Measurements from ENCODE around the gene NFS1. TPM values are rescaled to one million over a fixed set of nuclear protein-coding genes. Genes with fewer than 3 reads are reported as not detected.
"Not testable (repeated sequence)": the region's sequence is repeated elsewhere in the genome, so short reads cannot be mapped to it uniquely, and the experiment has no call there.

The NFS1 gene
- total RNA-seq, 2 donors from 2014 or later: 17.0 to 30.9 TPM

- Histone ChIP-seq H3K4me1 (ENCODE audit: control insufficient read depth, insufficient read depth, low read length) (no peaks in the 10 kb centered on the region), H3K9me3 (ENCODE audit: control insufficient read depth, low read length) (no peaks in the 10 kb centered on the region), H3K9ac (ENCODE audit: extremely low read depth, low read length, poor library complexity, severe bottlenecking) (no peak overlapping the region), H3K36me3 (ENCODE audit: control insufficient read depth, insufficient read depth, low read length) (peaks cover 95% of the 10 kb centered on the region), H3K4me3 (ENCODE audit: low read length) (no peak overlapping the region), H3K27ac (ENCODE audit: low read depth, low read length) (no peak overlapping the region), H3K27me3 (ENCODE audit: control insufficient read depth, insufficient read depth, low read length, poor library complexity, severe bottlenecking) (no peaks in the 10 kb centered on the region)
- Mint-ChIP-seq H3K4me3 (no peak overlapping the region), H3K4me1 (no peaks in the 10 kb centered on the region), H3K9me3 (no peaks in the 10 kb centered on the region), H3K27ac (no peak overlapping the region), H3K27me3 (ENCODE audit: insufficient read depth) (no peaks in the 10 kb centered on the region), H3K36me3 (ENCODE audit: low read depth) (peaks cover 84% of the 10 kb centered on the region)
- peak; percentile 21 for DNase-seq
- TF ChIP-seq CTCF (conservative IDR thresholded peaks at IDR 0.05): no peak
- WGBS, 2 experiments (ENCODE audit: insufficient coverage in 1 of 2, insufficient read length in 1 of 2): 95 to 100% methylated on average over 4 to 13 of the region's 13 CpGs
Observed at GRCh38 chr20:35724321-35725230, 25.4 kb upstream of the NFS1 start.

GRCh38 chr20:35723652-35724320 lies 24.6 kb upstream of the NFS1 start:
- peaks cover 84% of the 10 kb centered on the region for H3K36me3 Mint-ChIP-seq (ENCODE audit: low read depth)
- H3K27ac Mint-ChIP-seq: not testable (repeated sequence)

GRCh38 chr20:35723275-35723639 lies 24.1 kb upstream of the NFS1 start:
- peaks cover 95% of the 10 kb centered on the region for H3K36me3 ChIP-seq (ENCODE audit: control insufficient read depth, insufficient read depth, low read length)
- H3K27me3 ChIP-seq (ENCODE audit: control insufficient read depth, insufficient read depth, low read length, poor library complexity, severe bottlenecking); H3K27ac ChIP-seq (ENCODE audit: low read depth, low read length); H3K9me3 Mint-ChIP-seq; H3K27me3 Mint-ChIP-seq (ENCODE audit: insufficient read depth); H3K9ac ChIP-seq (ENCODE audit: extremely low read depth, low read length, poor library complexity, severe bottlenecking); H3K4me1 ChIP-seq (ENCODE audit: control insufficient read depth, insufficient read depth, low read length); H3K4me3 Mint-ChIP-seq; H3K4me1 Mint-ChIP-seq; H3K4me3 ChIP-seq (ENCODE audit: low read length); H3K9me3 ChIP-seq (ENCODE audit: control insufficient read depth, low read length): not testable (repeated sequence)
- DNase-seq: peak; percentile 32
- WGBS, 2 experiments (ENCODE audit: insufficient coverage in 1 of 2, insufficient read length in 1 of 2): 96 to 98% methylated on average over 4 of the region's 4 CpGs
- H3K36me3 Mint-ChIP-seq (ENCODE audit: low read depth): peaks cover 82% of the 10 kb centered on the region
- H3K27ac Mint-ChIP-seq: peak overlapping the region; percentile 31

More at GRCh38 chr20:35723652-35724320, 24.6 kb upstream of the NFS1 start:
- H3K4me1 Mint-ChIP-seq; H3K27me3 ChIP-seq (ENCODE audit: control insufficient read depth, insufficient read depth, low read length, poor library complexity, severe bottlenecking); H3K4me3 ChIP-seq (ENCODE audit: low read length); H3K4me1 ChIP-seq (ENCODE audit: control insufficient read depth, insufficient read depth, low read length); H3K9ac ChIP-seq (ENCODE audit: extremely low read depth, low read length, poor library complexity, severe bottlenecking); H3K27me3 Mint-ChIP-seq (ENCODE audit: insufficient read depth); H3K4me3 Mint-ChIP-seq; H3K27ac ChIP-seq (ENCODE audit: low read depth, low read length); H3K9me3 Mint-ChIP-seq; H3K9me3 ChIP-seq (ENCODE audit: control insufficient read depth, low read length): not testable (repeated sequence)
- peak; percentile 41 for DNase-seq
- 84 to 97% methylated on average over 10 to 12 of the region's 12 CpGs for WGBS, 2 experiments (ENCODE audit: insufficient coverage in 1 of 2, insufficient read length in 1 of 2)
- peaks cover 95% of the 10 kb centered on the region for H3K36me3 ChIP-seq (ENCODE audit: control insufficient read depth, insufficient read depth, low read length)

GRCh38 chr20:35721621-35722020 lies 22.5 kb upstream of the NFS1 start:
- TF ChIP-seq CTCF (conservative IDR thresholded peaks at IDR 0.05): no peak
- Mint-ChIP-seq H3K36me3 (ENCODE audit: low read depth) (peaks cover 82% of the 10 kb centered on the region), H3K27ac (peak overlapping the region; percentile 66), H3K4me1 (no peaks in the 10 kb centered on the region), H3K27me3 (ENCODE audit: insufficient read depth) (no peaks in the 10 kb centered on the region), H3K9me3 (no peaks in the 10 kb centered on the region), H3K4me3 (no peak overlapping the region)
- no peaks in the 10 kb centered on the region for H3K9me3 ChIP-seq (ENCODE audit: control insufficient read depth, low read length)
- H3K9ac ChIP-seq (ENCODE audit: extremely low read depth, low read length, poor library complexity, severe bottlenecking): no peak overlapping the region
- H3K27me3 ChIP-seq (ENCODE audit: control insufficient read depth, insufficient read depth, low read length, poor library complexity, severe bottlenecking): no peaks in the 10 kb centered on the region
- no peak for DNase-seq
- H3K4me1 ChIP-seq (ENCODE audit: control insufficient read depth, insufficient read depth, low read length): no peaks in the 10 kb centered on the region
- H3K27ac ChIP-seq (ENCODE audit: low read depth, low read length): no peak overlapping the region
- WGBS, 2 experiments (ENCODE audit: insufficient coverage in 1 of 2, insufficient read length in 1 of 2): 97 to 100% methylated on average over 1 to 3 of the region's 3 CpGs
- H3K4me3 ChIP-seq (ENCODE audit: low read length): no peak overlapping the region
- peaks cover 96% of the 10 kb centered on the region for H3K36me3 ChIP-seq (ENCODE audit: control insufficient read depth, insufficient read depth, low read length)

Data from endodermal cell (in vitro differentiated cells).